Transverse colon (tissue), 4 donors: ENCODE data around the gene USP47. TPM values are rescaled to one million over a fixed set of nuclear protein-coding genes. Genes with fewer than 3 reads are reported as not detected.

Experiments
- DNase-seq: peaks from one replicate; pipeline ENCODE4 v3.0.0-alpha.2; 2019
- H3K27ac ChIP-seq, 4 donors: fragments of 200-600 bp; sonication (generic); 2 replicates each; pipeline ENCODE4 v1.5.1; 2016 to 2018; ENCODE audit warnings: inconsistent platforms in 4 of 4
- H3K27me3 ChIP-seq: fragments of 200-600 bp; sonication (generic); 2 replicates; pipeline ENCODE4 v1.5.1; 2017; ENCODE audit warnings: inconsistent platforms
- H3K36me3 ChIP-seq, 4 donors: fragments of 200-600 bp; sonication (generic); 2 replicates each; pipeline ENCODE4 v1.5.1; 2017 to 2019; ENCODE audit warnings: inconsistent platforms in 4 of 4
- H3K4me1 ChIP-seq, 4 donors: fragments of 200-600 bp; sonication (generic); 2 replicates each; pipeline ENCODE4 v1.5.1; 2017 to 2020; ENCODE audit warnings: inconsistent platforms in 4 of 4
- H3K4me3 ChIP-seq, 4 donors: fragments of 200-600 bp; sonication (generic); 1 replicate in 1 of 4; 2 replicates in 3 of 4; pipeline versions ENCODE4 v1.5.1 to v1.6.1; 2017 to 2019; ENCODE audit warnings: inconsistent platforms in 4 of 4
- H3K9me3 ChIP-seq, 2 donors: fragments of 200-600 bp; sonication (generic); 2 replicates each; pipeline ENCODE4 v1.5.1; 2017 to 2019; ENCODE audit warnings: inconsistent platforms in 2 of 2
- CTCF ChIP-seq, 5 experiments: fragments of 200-600 bp in 3 of 5; fragments of 450-650 bp in 2 of 5; sonication (generic) in 3 of 5; IDR thresholded peaks; 1 replicate in 2 of 5; 2 replicates in 3 of 5; pipeline ENCODE4 v1.5.1; 2016 to 2017; ENCODE audit warnings: antibody characterized with exemption in 5 of 5, inconsistent platforms in 3 of 5, mild to moderate bottlenecking in 2 of 5, moderate library complexity in 1 of 5
- EP300 ChIP-seq: sonication (generic); formaldehyde crosslinking; IDR thresholded peaks from one replicate; pipeline ENCODE4 v1.6.1; 2017; ENCODE audit warnings: antibody characterized with exemption, low read depth
- POLR2A ChIP-seq: fragments of 450-650 bp; IDR thresholded peaks from one replicate; pipeline ENCODE4 v1.6.1; 2016; ENCODE audit warnings: antibody characterized with exemption, mild to moderate bottlenecking, moderate library complexity
- POLR2AphosphoS5 ChIP-seq, 3 donors: sonication (generic); formaldehyde crosslinking; IDR thresholded peaks; one replicate each; pipeline ENCODE4 v1.6.1; 2016; ENCODE audit warnings: antibody characterized with exemption in 3 of 3
- WGBS, 2 donors: methylation state at CpG; one replicate each; pipeline ENCODE4 v1.1.5; 2018; ENCODE audit warnings: low coverage in 1 of 2; 5-methylcytosine and 5-hydroxymethylcytosine counted together
- in situ Hi-C, 4 donors: fragments of 200-750 bp; cut with MboI; loops; one replicate each; pipeline versions ENCODE4 v1.15.0 to v1.15.1; 2017; ENCODE audit warnings: low sequenced_read_pairs in 3 of 4, low pct_ligation_motif_present in 1 of 4, low pct_unique_long_range_greater_than_20kb in 1 of 4
- intact Hi-C: fragments of 100-400 bp; cut with DNase I; formaldehyde crosslinking; loops from one replicate; pipeline ENCODE4 v1.15.1; 2023; ENCODE audit warnings: low total_unique reads
- total RNA-seq, 4 donors: library from RNA; depleted of rRNA; stranded (reverse); fragments of >200 nt; gene quantifications; one replicate each; pipeline ENCODE4 v1.1.0, GENCODE V29; 2016

Gene USP47
- total RNA-seq, 4 donors from 2014 or later, result 42.6 to 85.1 (median 57.3) TPM

DNA sequence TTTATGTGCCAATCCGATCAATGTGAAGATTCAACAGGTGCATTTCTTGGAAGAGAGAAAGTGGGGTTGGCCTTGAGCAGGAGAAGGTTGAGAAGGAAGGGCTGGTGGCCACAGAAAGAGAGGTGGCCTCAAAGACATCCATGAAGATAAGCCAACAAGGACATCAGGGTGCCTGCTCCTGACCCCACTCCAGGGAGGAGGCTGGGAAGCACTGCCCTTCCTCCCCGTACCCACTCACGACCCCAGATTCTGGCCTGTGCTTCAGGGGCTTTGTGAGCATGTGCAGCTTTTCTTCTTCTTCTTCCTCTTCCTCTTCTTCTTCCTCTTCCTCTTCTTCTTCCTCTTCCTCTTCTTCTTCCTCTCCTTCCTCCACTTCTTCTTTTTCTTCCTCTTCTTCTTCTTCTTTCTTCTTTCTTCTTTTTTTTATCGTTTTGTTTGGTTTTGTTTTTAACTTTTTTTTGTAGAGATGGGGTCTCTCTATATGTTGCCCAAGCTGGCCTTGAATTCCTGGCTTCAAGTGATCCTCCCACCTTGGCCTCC is 136.4 kb downstream of the USP47 start:
- Histone ChIP-seq H3K36me3 (no peaks in the 10 kb centered on the region), H3K9me3 (no peaks in the 10 kb centered on the region), H3K4me1 (peaks cover 16 to 49% (median 30%) of the 10 kb centered on the region in 4 donors), H3K4me3 (no peak overlapping the region), H3K27me3 (no peaks in the 10 kb centered on the region), H3K27ac (peak overlapping the region; percentile 67 to 78 (median 70))
- TF ChIP-seq CTCF (IDR thresholded peaks at IDR 0.05), result no peak
- in situ Hi-C loops, result no loop called here
- intact Hi-C loops, result no loop called here
- WGBS, 2 donors, result 89 to 97% methylated on average over 4 of the region's 4 CpGs
- DNase-seq, result no peak

GRCh38 chr11:11978792-11979487 is 137.2 kb downstream of the USP47 start:
- 63 to 69% methylated on average over 5 to 13 of the region's 13 CpGs for WGBS, 2 donors
- H3K4me3 ChIP-seq, result no peak overlapping the region
- in situ Hi-C loops (no loop called here), intact Hi-C loops (no loop called here)
- no peaks in the 10 kb centered on the region for H3K27me3 ChIP-seq
- DNase-seq, result peak; percentile 29
- no peaks in the 10 kb centered on the region for H3K36me3 ChIP-seq
- H3K9me3 ChIP-seq, result no peaks in the 10 kb centered on the region
- H3K27ac ChIP-seq, result peak overlapping the region; percentile 45 to 70 (median 64)
- H3K4me1 ChIP-seq, result peaks cover 13 to 41% (median 29%) of the 10 kb centered on the region in 4 donors
- TF ChIP-seq POLR2A (no peak), POLR2AphosphoS5 (IDR thresholded peaks at IDR 0.05) (peak in 1 of 3 donors; percentile 18)

- Histone ChIP-seq H3K36me3 (no peaks in the 10 kb centered on the region), H3K4me1 (peaks cover 11 to 39% (median 29%) of the 10 kb centered on the region in 4 donors), H3K27ac (peak overlapping the region; percentile 45 to 70 (median 64)), H3K9me3 (no peaks in the 10 kb centered on the region), H3K27me3 (no peaks in the 10 kb centered on the region), H3K4me3 (no peak overlapping the region)
- DNase-seq, result no peak
- TF ChIP-seq POLR2A (no peak), CTCF (IDR thresholded peaks at IDR 0.05) (no peak), EP300 (no peak), POLR2AphosphoS5 (IDR thresholded peaks at IDR 0.05) (no peak)
- in situ Hi-C loops, result no loop called here
- WGBS, 2 donors, result 52% methylated on average over 8 of the region's 8 CpGs; no CpG with 5 or more reads in 1 of the 2 donors
- intact Hi-C loops, result no loop called here
Observed at GRCh38 chr11:11979488-11980117, 137.8 kb downstream of the USP47 start.

- WGBS, 2 donors, result 83 to 89% methylated on average over 1 to 2 of the region's 2 CpGs
- in situ Hi-C loops (no loop called here), intact Hi-C loops (no loop called here)
- TF ChIP-seq POLR2AphosphoS5 (IDR thresholded peaks at IDR 0.05) (no peak), EP300 (no peak), POLR2A (no peak), CTCF (IDR thresholded peaks at IDR 0.05) (no peak)
- Histone ChIP-seq H3K4me1 (peaks cover 11 to 38% (median 28%) of the 10 kb centered on the region in 4 donors), H3K4me3 (no peak overlapping the region), H3K27me3 (no peaks in the 10 kb centered on the region), H3K36me3 (no peaks in the 10 kb centered on the region), H3K27ac (peak overlapping the region; percentile 18 to 70 (median 56)), H3K9me3 (no peaks in the 10 kb centered on the region)
- DNase-seq, result no peak
Observed at GRCh38 chr11:11980200-11980599, 138.4 kb downstream of the USP47 start.
